Fibroblast of pulmonary artery (primary cell): Measurements from ENCODE around the gene SCAMP4.
A peak's percentile ranks its signal among the peaks of the same experiment; 100 is the strongest.

ENCODE experiments used
- DNase-seq: peaks from one replicate; pipeline ENCODE4 v3.0.0-alpha.2; 2010; ENCODE audit warnings: low read depth
- H3K4me3 ChIP-seq: replicated peaks from 2 replicates; pipeline ENCODE4 v1.5.1; 2011; ENCODE audit warnings: low read depth, mild to moderate bottlenecking, control low read depth, low read length, moderate library complexity
- CTCF ChIP-seq: IDR thresholded peaks from 2 replicates; pipeline ENCODE4 v1.5.1; 2011; ENCODE audit warnings: mild to moderate bottlenecking, control low read depth, low read length, inconsistent platforms; ENCODE audit errors: missing control alignments

The SCAMP4 gene

DNA sequence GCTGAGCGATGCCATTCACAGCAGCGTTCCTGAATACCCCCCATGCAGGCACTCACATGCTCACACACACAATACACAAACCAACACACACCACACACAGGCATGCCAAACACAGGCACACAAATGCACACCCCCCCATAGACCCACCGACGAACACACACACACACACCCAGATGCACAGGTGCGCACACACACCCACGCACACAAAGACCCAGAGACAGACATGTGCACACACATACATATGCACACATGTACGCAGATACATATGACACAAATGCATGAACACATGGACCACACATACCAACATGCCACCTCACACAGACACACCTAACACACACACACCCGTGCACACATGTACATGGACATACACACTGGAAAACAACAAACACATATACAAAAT is 28.7 kb downstream of the SCAMP4 start:
- H3K4me3 ChIP-seq = no peak overlapping the region
- DNase-seq = no peak
- no peak for TF ChIP-seq CTCF

GRCh38 chr19:1935484-1936208 is 30.4 kb downstream of the SCAMP4 start:
- no peak for TF ChIP-seq CTCF
- peak; percentile 84 for DNase-seq
- H3K4me3 ChIP-seq = no peak overlapping the region

- H3K4me3 ChIP-seq = no peak overlapping the region
- no peak for DNase-seq
These were observed 31.2 kb downstream of the SCAMP4 start for GRCh38 chr19:1936430-1936829.

DNA sequence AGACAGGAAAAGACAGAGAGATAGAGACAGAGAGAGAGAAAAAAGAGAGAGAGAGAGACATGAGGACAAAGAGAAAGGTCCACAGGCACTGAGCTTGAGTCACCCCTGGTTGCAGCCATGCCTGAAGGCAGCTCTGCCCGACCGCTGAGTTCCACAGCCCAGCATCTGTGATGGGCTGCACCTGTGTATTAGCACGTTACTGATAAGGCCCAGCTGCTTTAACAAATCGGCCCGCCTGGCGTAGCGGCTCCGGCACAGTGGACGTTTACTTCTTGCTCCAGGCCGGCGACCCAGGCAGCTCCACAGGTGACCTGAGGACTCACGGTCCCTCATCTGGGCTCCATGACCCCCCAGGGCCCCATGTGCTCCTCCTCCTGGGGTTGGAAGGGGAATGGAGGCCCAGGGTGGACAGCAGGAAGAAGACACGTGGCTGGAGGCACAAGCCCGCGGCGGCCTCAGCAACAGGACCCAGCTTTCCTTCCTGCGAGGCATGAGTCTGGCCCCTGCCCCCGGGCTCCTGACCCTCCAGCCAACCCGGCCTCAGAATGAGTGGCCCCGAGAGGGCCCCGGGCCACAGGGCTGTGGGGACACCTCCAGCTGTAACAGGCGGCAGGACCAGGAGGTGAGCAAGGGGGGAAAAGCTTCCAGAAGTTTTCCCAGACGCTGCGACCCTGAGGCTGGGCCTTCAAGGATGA is 31.9 kb downstream of the SCAMP4 start:
- TF ChIP-seq CTCF = no peak
- no peak overlapping the region for H3K4me3 ChIP-seq
- DNase-seq = no peak

More at GRCh38 chr19:1936430-1936829, 31.2 kb downstream of the SCAMP4 start:
- no peak for TF ChIP-seq CTCF

- no peak overlapping the region for H3K4me3 ChIP-seq
- DNase-seq = no peak
- TF ChIP-seq CTCF = no peak
These were observed 32.9 kb downstream of the SCAMP4 start for GRCh38 chr19:1938071-1938470.

DNA sequence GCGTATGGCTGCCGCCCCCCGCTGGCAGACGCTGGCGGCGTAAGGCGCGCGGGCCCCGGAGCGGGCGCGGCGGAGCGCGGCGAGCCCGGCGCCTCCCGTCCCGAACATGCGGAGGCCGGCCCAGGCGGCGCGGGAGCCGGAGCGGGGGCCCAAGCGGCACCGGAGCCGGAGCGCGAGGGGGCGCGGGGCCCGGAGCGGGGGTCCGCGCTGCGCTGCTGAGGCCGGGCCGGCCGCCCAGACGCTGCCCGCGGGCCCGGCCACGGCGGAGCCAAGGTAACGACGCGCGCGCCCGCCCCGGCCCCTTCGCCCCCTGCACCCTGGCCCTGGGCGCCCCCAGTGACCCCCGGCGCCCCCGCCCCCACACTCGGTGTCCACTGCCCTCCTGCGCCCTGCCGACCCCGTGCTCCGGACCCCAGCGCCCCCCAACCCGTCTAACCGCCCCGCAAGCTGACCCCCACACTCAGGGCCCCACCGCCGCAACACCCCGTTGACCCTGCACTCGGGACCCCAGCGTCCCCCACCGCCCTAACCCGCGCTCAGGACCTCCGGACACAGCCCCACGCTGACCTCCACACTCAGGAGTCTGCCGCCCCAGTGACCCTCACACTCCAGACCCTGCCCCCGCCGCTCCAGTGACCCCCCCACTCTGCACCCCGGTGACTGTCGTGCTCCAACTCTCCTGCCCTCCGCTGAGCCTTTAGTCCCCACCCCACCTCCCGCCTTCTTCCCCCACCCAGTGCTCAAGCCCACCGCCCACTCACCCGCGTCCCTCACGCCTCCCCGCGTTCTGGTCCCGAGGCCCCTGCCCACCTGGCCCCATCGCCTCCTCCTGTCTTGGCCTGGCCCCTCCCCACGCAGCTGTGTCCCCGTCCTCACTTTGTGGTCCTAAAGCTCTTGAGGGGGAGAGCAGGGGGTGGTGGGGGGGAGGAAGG is 36.2 kb downstream of the SCAMP4 start, which contains the start of gene CSNK1G2:
Gene CSNK1G2, plus strand, starts transcription at position 27 of the 932 bp plus-strand sequence. CDS start 28,601 bp downstream, outside the sequence.
- peak within 1 kb of the TSS; percentile 86 for H3K4me3 ChIP-seq
- DNase-seq = no peak
- TF ChIP-seq CTCF = no peak
